ENCODE results near the gene ATP6V1B1. TPM values are rescaled to one million over a fixed set of nuclear protein-coding genes. Genes with fewer than 3 reads are reported as not detected.
"Not testable (repeated sequence)": the region's sequence is repeated elsewhere in the genome, so short reads cannot be mapped to it uniquely, and the experiment has no call there.

ATP6V1B1 gene
- polyA plus RNA-seq, 6 donors from 2014 or later: not detected

DNA sequence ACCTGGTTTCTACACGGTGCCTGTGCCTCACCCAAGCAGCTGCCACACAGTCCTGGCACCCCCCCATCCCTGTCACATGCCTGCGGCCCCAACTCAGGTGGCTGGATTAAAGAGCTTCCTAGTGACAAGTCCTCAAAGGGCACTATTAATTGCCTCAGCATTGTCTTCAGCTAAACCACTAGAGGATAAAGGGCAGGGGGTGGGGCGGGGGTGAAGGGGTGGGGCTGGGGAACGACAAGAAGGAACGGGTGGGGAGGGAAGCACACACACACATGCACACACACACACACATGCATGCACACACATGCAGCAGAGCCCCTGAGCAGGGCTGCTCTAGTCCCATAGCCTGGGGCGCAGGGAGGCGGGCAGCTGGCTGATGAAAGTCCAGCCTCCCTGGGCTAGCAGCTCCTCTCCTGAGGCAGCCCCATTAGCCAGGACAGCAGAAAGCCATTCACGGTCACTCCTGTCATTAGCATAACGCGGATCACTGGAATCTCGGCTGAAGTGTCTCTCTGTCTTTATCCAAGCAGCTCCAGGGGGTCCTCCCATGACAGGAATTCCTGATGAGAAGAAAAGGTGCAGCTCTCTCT lies 66.4 kb downstream of the ATP6V1B1 start:
- Mint-ChIP-seq H3K27me3 (peaks cover 4 to 30% (median 28%) of the 10 kb centered on the region in 3 donors), H3K36me3 (no peaks in the 10 kb centered on the region), H3K4me1 (peaks cover 0 to 18% (median 9%) of the 10 kb centered on the region in 3 donors), H3K27ac (peak overlapping the region in 2 of 6 donors; percentile 67 to 93), H3K9me3 (no peaks in the 10 kb centered on the region), H3K4me3 (peak overlapping the region in 2 of 8 donors; percentile 28 to 55)
- ATAC-seq (ENCODE audit: low read depth in 2 of 2) (no peak), DNase-seq (no peak)

DNA sequence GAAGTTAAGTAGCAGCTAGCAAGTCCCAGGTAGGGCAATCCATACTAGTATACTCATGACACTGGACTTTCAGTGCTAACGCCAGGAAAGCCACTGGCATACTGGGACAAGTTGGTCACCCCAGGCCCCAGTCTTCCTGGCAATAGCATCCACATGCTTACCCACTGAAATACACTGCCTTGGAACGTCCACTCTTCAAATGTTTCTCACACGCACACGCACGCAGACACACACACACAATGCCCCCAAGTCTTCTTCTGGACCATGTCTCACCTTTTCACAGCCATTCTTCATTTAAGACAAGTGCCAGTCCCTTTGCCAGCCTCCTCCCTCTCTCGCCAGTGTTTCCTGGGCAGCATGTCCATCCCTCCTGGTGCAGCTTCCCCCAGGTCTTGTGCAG lies 67.7 kb downstream of the ATP6V1B1 start:
- H3K27ac Mint-ChIP-seq: peak overlapping the region in 2 of 6 donors; percentile 19 to 44
- DNase-seq (no peak), ATAC-seq (ENCODE audit: low read depth in 2 of 2) (no peak)
- H3K9me3 Mint-ChIP-seq: no peaks in the 10 kb centered on the region
- H3K36me3 Mint-ChIP-seq: no peaks in the 10 kb centered on the region
- no peak overlapping the region for H3K4me3 Mint-ChIP-seq
- peaks cover 4 to 39% (median 36%) of the 10 kb centered on the region in 3 donors for H3K27me3 Mint-ChIP-seq
- H3K4me1 Mint-ChIP-seq: peaks cover 0 to 18% (median 9%) of the 10 kb centered on the region in 3 donors

DNA sequence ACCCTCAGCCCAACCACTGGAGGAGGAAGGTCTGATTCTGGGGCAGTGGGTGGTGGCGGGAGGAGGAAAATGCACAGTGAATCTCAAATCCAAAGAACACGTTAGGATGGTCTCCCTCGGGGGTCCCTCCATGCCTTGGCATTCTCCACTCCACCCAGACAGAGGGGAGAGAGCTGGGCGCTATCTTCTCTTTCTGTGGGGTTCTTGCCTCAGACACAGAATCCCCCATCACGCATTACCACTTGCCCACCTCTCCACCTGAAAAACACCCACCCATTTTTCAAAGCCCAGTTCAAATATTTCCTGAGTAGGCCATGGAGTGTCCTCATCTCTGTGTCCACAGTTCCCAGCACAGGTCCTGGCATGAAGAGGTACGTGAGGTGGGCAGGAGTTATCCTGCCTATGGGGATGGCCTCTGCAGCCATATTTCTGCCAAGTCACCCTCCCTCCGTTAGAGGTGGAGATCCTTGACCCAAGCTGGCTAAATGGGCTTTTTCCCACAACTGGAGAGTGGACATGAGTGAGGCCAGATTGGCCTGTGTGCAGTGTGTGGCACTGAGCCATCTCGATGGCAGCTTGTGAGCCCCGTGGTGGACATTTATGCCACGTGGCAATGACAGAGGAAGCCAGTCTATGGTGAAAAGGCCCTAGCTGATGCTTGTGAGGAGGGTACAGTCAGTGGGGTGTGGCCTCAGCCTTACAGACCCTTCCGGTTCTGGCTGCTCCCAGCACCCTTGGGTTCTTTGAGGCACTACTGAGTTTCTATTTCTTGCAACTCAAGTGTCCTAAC lies 68.5 kb downstream of the ATP6V1B1 start:
- Mint-ChIP-seq H3K27ac (no peak overlapping the region), H3K36me3 (no peaks in the 10 kb centered on the region), H3K4me3 (no peak overlapping the region), H3K9me3 (no peaks in the 10 kb centered on the region), H3K27me3 (peaks cover 11 to 46% (median 44%) of the 10 kb centered on the region in 3 donors), H3K4me1 (peaks cover 0 to 18% (median 9%) of the 10 kb centered on the region in 3 donors)
- ATAC-seq (ENCODE audit: low read depth in 2 of 2) (no peak), DNase-seq (no peak)

DNA sequence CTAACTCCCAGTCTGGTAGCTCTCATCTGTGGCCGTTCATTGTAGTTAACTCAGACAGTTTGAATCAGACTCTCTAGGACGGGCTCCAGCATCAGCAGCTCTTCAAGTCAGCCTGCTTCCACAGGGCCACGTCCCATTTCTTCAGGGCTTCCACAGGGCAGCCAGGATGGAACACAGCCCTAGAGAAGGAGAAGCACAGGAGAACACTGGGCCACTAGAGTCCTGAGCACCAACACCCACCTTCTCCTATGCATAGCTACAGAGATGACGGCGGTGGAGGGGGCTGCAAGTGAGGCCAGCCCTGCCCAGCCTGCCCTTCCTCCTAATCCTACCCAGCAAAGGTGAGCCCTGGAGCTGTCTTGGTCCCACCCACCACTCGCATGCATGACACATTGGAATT lies 69.2 kb downstream of the ATP6V1B1 start:
- H3K4me1 Mint-ChIP-seq: peaks cover 0 to 18% (median 9%) of the 10 kb centered on the region in 3 donors
- ATAC-seq (ENCODE audit: low read depth in 2 of 2) (no peak), DNase-seq (no peak)
- no peaks in the 10 kb centered on the region for H3K36me3 Mint-ChIP-seq
- H3K9me3 Mint-ChIP-seq: no peaks in the 10 kb centered on the region
- no peak overlapping the region for H3K4me3 Mint-ChIP-seq
- H3K27ac Mint-ChIP-seq: peak overlapping the region in 1 of 6 donors; percentile 92
- peaks cover 14 to 49% (median 49%) of the 10 kb centered on the region in 3 donors for H3K27me3 Mint-ChIP-seq

DNA sequence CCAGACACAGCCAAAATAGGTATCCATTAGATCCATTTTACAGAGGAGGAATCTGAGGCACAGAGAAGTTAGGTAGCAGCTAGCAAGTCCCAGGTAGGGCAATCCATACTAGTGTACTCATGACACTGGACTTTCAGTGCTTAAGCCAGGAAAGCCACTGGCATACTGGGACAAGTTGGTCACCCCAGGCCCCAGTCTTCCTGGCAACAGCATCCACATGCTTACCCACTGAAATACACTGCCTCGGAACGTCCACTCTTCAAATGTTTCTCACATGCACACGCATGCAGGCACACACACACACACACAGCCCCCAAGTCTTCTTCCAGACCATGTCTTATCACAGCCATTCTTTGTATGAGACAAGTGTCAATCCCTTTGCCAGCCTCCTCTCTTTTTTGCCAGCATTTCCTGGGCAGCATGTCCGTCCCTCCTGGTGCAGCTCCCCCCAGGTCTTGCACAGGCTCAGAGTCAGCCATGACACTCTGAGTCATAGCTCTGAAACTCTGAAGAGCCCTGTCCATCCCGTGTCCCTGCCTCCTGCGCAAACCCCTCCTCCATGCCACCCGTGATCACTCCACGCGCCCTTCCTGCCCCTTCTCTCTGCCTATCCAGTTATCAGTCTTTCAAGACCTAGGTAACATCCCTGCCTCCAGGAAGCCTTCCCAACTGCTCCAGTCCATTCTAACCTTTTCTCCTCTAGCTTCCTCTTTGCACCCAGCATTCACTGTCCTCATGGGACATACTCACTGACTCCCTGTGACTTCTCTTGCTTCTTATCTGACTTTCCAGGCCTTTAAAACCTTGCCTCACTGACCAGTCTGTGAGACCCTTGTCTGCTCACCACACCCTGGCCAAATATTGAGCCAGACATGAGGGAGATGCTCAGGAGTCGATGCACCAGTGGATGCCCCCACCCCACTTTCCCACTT lies 69.8 kb downstream of the ATP6V1B1 start:
- ATAC-seq (ENCODE audit: low read depth in 2 of 2): no peak
- H3K4me1 Mint-ChIP-seq: peaks cover 0 to 14% (median 9%) of the 10 kb centered on the region in 3 donors
- H3K36me3 Mint-ChIP-seq: no peaks in the 10 kb centered on the region
- no peak for DNase-seq
- peaks cover 21 to 56% (median 56%) of the 10 kb centered on the region in 3 donors for H3K27me3 Mint-ChIP-seq
- no peaks in the 10 kb centered on the region for H3K9me3 Mint-ChIP-seq
- no peak overlapping the region for H3K27ac Mint-ChIP-seq
- H3K4me3 Mint-ChIP-seq: no peak overlapping the region

DNA sequence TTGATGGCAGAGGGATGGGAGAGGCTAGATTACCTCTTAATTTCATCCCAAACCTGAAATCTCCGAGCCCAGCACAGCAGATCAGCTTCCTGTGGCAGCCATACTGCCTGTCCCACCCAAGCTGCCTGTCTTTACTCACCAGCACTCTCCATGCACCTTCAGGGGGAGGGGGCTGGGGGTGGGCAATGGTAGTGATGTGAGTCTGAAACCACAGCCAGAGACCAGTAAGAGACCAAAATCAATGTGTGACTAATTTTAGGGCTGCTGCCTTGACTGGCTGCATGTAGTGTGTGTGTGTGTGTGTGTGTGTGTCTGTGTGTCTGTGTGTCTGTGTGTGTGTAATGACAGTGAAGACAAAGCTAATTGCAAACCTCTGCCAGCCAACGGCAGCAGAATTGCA lies 70.6 kb downstream of the ATP6V1B1 start:
- H3K27me3 Mint-ChIP-seq: peaks cover 21 to 64% (median 62%) of the 10 kb centered on the region in 3 donors
- no peak for ATAC-seq (ENCODE audit: low read depth in 2 of 2)
- no peak for DNase-seq
- H3K4me1 Mint-ChIP-seq: peaks cover 0 to 6% (median under 1%) of the 10 kb centered on the region in 3 donors
- no peak overlapping the region for H3K27ac Mint-ChIP-seq
- H3K9me3 Mint-ChIP-seq: no peaks in the 10 kb centered on the region
- no peaks in the 10 kb centered on the region for H3K36me3 Mint-ChIP-seq
- no peak overlapping the region for H3K4me3 Mint-ChIP-seq

DNA sequence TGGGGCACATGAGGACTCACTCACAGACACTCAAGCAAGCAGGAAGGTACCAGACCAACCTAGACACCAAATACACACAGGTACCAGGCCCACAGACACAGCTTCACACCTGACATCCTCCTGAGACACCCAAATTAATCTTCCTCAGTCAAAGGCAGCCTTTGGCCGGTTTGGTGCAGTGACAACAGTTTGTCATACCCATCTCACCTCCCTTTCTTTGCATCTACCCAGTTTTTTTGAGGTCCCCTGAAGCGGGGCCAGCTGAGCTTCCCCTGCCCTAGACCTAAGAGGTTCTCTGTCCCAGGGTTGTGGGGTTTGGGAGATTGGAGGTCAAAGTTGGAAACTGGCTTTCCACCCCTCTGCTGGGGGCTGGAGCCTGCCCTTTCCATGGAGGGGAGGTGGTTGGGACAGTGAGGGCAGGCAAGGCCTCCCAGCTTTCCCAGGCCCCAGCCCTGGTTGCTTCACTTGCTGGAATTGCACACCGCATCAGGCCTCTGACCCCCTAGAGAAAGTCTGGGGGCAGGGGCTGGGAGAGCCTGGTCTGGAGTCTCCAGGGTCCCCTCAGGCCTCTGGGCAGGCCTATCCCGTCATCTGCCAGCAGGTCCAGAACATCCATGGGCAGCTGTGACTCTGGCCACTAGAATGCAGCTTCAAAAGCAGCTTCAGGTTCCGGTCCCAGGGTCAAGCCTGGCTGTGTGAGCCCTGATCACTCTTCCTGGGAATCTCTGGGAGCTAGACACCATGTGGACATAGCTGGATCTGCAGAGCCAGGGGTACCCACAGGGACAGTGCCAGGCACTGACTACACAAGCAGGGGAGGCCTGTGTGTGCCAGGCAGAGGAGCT lies 71.5 kb downstream of the ATP6V1B1 start:
- H3K27ac Mint-ChIP-seq: no peak overlapping the region
- H3K4me3 Mint-ChIP-seq: no peak overlapping the region
- H3K27me3 Mint-ChIP-seq: peaks cover 26 to 71% (median 70%) of the 10 kb centered on the region in 3 donors
- DNase-seq: no peak
- H3K4me1 Mint-ChIP-seq: no peaks in the 10 kb centered on the region
- no peaks in the 10 kb centered on the region for H3K36me3 Mint-ChIP-seq
- no peak for ATAC-seq (ENCODE audit: low read depth in 2 of 2)
- no peaks in the 10 kb centered on the region for H3K9me3 Mint-ChIP-seq

DNA sequence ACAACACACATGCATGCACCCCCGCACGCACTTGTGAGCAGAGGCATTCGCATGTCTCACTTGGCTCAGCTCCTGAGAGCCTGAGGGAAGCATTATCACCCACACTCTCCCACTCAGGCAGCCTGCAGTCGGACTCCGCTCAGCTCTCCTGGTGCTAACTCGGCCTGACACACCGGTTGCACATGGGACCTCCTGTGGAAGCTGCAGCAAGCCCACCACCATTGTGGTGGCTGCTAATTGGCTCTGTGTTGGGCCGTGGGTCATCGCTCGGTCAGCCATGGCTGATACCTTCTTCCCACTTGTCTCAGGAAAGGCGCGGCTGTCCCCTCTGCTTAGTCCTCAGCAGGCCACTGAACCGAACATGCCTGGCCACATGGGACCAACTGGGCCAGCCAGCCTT lies 72.6 kb downstream of the ATP6V1B1 start:
- peaks cover 29 to 71% (median 69%) of the 10 kb centered on the region in 3 donors for H3K27me3 Mint-ChIP-seq

DNA sequence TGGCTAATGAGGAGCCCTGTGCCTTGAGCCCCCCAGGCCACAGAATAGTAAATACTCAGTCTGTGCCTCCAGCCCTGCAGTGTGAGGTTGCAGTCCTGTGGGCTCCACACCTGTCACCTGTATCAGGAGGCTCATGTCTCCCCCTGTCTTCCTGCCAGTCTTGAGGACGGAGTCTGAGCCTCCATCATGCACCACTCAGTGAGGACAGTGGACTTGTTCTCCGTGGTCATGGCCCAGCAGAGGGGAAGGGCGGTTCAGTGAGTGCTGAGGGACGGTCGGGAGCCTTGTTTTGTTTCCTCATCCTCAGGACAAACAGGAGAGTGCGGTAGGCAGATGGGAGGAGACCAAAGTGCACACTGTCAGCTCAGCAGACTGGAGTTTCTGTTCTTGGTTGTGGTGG lies 76.1 kb downstream of the ATP6V1B1 start:
- peak overlapping the region in 1 of 8 donors; percentile 22 for H3K4me3 Mint-ChIP-seq
- not testable (repeated sequence) for ATAC-seq (ENCODE audit: low read depth in 2 of 2); H3K4me1 Mint-ChIP-seq; DNase-seq; H3K9me3 Mint-ChIP-seq; H3K36me3 Mint-ChIP-seq; H3K27ac Mint-ChIP-seq
- peaks cover 26 to 43% (median 43%) of the 10 kb centered on the region in 3 donors for H3K27me3 Mint-ChIP-seq

More for the DNA sequence above, 72.6 kb downstream of the ATP6V1B1 start:
- no peaks in the 10 kb centered on the region for H3K36me3 Mint-ChIP-seq
- no peak overlapping the region for H3K4me3 Mint-ChIP-seq
- no peaks in the 10 kb centered on the region for H3K9me3 Mint-ChIP-seq
- no peaks in the 10 kb centered on the region for H3K4me1 Mint-ChIP-seq
- peak overlapping the region in 1 of 6 donors; percentile 14 for H3K27ac Mint-ChIP-seq
- DNase-seq (no peak), ATAC-seq (ENCODE audit: low read depth in 2 of 2) (no peak)

Other genes with a start within 250 kb of the ATP6V1B1 start
- gene ADD2, start 167.7 kb upstream of the ATP6V1B1 start, polyA plus RNA-seq (ENCODE audit: low read depth in 6 of 6): 10 to 100 TPM in 2 of 6 donors, 1 to 10 TPM in 4; 1.9 to 12.5 (median 4.9) TPM
- gene FIGLA, start 145.3 kb upstream of the ATP6V1B1 start, polyA plus RNA-seq (ENCODE audit: low read depth in 6 of 6): not detected
- not detected for gene CLEC4F, start 115.3 kb upstream of the ATP6V1B1 start, polyA plus RNA-seq (ENCODE audit: low read depth in 6 of 6)
- not detected for gene CD207, start 100.1 kb upstream of the ATP6V1B1 start, polyA plus RNA-seq (ENCODE audit: low read depth in 6 of 6)
- gene VAX2, start 35.3 kb upstream of the ATP6V1B1 start, polyA plus RNA-seq (ENCODE audit: low read depth in 6 of 6): not detected
- not detected for gene ANKRD53, start 42.7 kb downstream of the ATP6V1B1 start, polyA plus RNA-seq (ENCODE audit: low read depth in 6 of 6)
- 10 to 100 TPM; 22.5 to 39.2 (median 31.4) TPM for gene TEX261, start 59.0 kb downstream of the ATP6V1B1 start, polyA plus RNA-seq (ENCODE audit: low read depth in 6 of 6)
- gene NAGK, start 132.7 kb downstream of the ATP6V1B1 start, polyA plus RNA-seq (ENCODE audit: low read depth in 6 of 6): 100 to 1,000 TPM in 3 of 6 donors, 10 to 100 TPM in 3; 74.8 to 140 (median 101) TPM
- 10 to 100 TPM; 15.1 to 39.2 (median 30.3) TPM for gene MCEE, start 194.3 kb downstream of the ATP6V1B1 start, polyA plus RNA-seq (ENCODE audit: low read depth in 6 of 6)
- 10 to 100 TPM; 10.5 to 27.4 (median 22.2) TPM for gene MPHOSPH10, start 194.7 kb downstream of the ATP6V1B1 start, polyA plus RNA-seq (ENCODE audit: low read depth in 6 of 6)